Gastrocnemius medialis (tissue), 4 donors: ENCODE results near the gene MCEMP1.

ENCODE experiments used
- POLR2A ChIP-seq, 2 donors: fragments of 450-650 bp; IDR thresholded peaks; one replicate each; pipeline ENCODE4 v1.6.1; 2017; ENCODE audit warnings: antibody characterized with exemption in 2 of 2, mild to moderate bottlenecking in 2 of 2, moderate library complexity in 2 of 2
- TF ChIP-seq, protein P1 (sequence below), 5 experiments: fragments of 450-650 bp in 3 of 5; fragments of 200-600 bp in 2 of 5; sonication (generic) in 2 of 5; IDR thresholded peaks in 4 of 5; conservative IDR thresholded peaks in 1 of 5; 1 replicate in 4 of 5; 2 replicates in 1 of 5; pipeline ENCODE4 v1.5.1; 2016 to 2019; ENCODE audit warnings: antibody characterized with exemption in 5 of 5, mild to moderate bottlenecking in 3 of 5, moderate library complexity in 3 of 5

DNA sequence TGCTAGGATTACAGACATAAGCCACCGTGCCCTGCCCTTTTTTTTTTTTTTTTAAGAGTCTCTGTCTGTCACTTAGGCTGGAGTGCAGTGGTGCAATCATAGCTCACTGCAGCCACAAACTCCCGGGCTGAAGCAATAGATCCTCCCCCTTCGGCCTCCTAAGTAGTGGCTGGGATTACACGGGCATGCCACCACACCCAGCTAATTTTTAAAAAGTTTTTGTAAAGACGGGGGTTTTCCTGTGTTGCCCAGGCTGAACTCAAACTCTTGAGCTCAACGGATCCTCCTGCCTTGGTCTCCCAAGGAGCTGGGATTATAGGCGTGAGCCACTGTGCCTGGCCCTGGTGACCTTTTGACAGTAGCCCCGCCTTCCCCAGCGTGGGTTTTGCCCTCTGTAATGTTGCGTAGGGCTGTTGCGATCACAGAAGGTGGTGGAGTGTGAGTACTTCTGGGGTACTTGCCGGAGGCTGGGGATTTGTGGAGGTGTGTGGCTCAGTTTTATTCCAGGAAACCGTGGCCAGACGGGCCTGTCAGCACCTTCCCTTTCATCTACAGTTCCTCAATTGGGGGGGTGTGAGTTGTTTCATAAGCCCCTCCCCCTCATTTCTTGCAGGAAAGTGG, 19.6 kb upstream of the MCEMP1 start:
- TF ChIP-seq, protein P1, sequence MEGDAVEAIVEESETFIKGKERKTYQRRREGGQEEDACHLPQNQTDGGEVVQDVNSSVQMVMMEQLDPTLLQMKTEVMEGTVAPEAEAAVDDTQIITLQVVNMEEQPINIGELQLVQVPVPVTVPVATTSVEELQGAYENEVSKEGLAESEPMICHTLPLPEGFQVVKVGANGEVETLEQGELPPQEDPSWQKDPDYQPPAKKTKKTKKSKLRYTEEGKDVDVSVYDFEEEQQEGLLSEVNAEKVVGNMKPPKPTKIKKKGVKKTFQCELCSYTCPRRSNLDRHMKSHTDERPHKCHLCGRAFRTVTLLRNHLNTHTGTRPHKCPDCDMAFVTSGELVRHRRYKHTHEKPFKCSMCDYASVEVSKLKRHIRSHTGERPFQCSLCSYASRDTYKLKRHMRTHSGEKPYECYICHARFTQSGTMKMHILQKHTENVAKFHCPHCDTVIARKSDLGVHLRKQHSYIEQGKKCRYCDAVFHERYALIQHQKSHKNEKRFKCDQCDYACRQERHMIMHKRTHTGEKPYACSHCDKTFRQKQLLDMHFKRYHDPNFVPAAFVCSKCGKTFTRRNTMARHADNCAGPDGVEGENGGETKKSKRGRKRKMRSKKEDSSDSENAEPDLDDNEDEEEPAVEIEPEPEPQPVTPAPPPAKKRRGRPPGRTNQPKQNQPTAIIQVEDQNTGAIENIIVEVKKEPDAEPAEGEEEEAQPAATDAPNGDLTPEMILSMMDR (IDR thresholded peaks at IDR 0.05 in 4 of 5, conservative IDR thresholded peaks at IDR 0.05 in 1 of 5) = no peak
- no peak for TF ChIP-seq POLR2A (IDR thresholded peaks at IDR 0.05)
